OCI-LY1 (cell line): Measurements from ENCODE around the gene CEBPG.

Source experiments
- CTCF ChIP-seq: fragments of 200-600 bp; sonication (generic), shearing (Covaris generic); IDR thresholded peaks from 2 replicates; pipeline ENCODE4 v1.5.1; 2017; ENCODE audit warnings: mild to moderate bottlenecking, antibody characterized with exemption, low read length, moderate library complexity, mixed read lengths
- EZH2 ChIP-seq: fragments of 200-600 bp; sonication (generic), shearing (Covaris generic); IDR thresholded peaks from 2 replicates; pipeline ENCODE4 v1.8.0; 2017; ENCODE audit warnings: borderline replicate concordance, mixed run types, mild to moderate bottlenecking, antibody characterized with exemption, low read length, moderate library complexity, mixed read lengths

GRCh38 chr19:33376941-33377557 is 3.5 kb downstream of the CEBPG start:
- TF ChIP-seq CTCF (no peak), EZH2 (no peak)
